HL-60 (cell line): ENCODE measurements around the gene TNPO3.
"Not testable (repeated sequence)": the region's sequence is repeated elsewhere in the genome, so short reads cannot be mapped to it uniquely, and the experiment has no call there.

Source experiments
- DNase-seq, 2 experiments: peaks; one replicate each; pipeline ENCODE4 v3.0.0-alpha.2; 2010 to 2020; ENCODE audit warnings: low read depth in 1 of 2, low spot score in 1 of 2
- H3K27ac ChIP-seq: fragments of 250-450 bp; sonication (Bioruptor Pico); replicated peaks from 2 replicates; pipeline ENCODE4 v1.5.1; 2020; ENCODE audit warnings: mild to moderate bottlenecking, moderate library complexity
- H3K27me3 ChIP-seq: fragments of 250-450 bp; sonication (Bioruptor Pico); 2 replicates; pipeline ENCODE4 v1.5.1; 2021; ENCODE audit warnings: mild to moderate bottlenecking, moderate library complexity; ENCODE audit not compliant: insufficient read depth, poor library complexity, severe bottlenecking
- H3K4me3 ChIP-seq: replicated peaks from 2 replicates; pipeline ENCODE4 v1.5.1; 2011; ENCODE audit warnings: mild to moderate bottlenecking, control low read depth, low read length; ENCODE audit not compliant: insufficient read depth
- GABPA ChIP-seq: IDR thresholded peaks from 2 replicates; pipeline ENCODE4 v1.6.1; 2012; ENCODE audit warnings: low read depth
- POLR2AphosphoS5 ChIP-seq: IDR thresholded peaks from 2 replicates; pipeline ENCODE4 v1.6.1; 2012; ENCODE audit warnings: low read depth
- SPI1 ChIP-seq: IDR thresholded peaks from 2 replicates; pipeline ENCODE4 v1.6.1; 2012; ENCODE audit warnings: low read depth, mild to moderate bottlenecking, borderline replicate concordance
- TF ChIP-seq, protein P1 (sequence below): IDR thresholded peaks from one replicate; pipeline ENCODE4 v1.5.1; 2011; ENCODE audit warnings: low read length, control low read depth, inconsistent platforms; ENCODE audit not compliant: insufficient read depth
- TF ChIP-seq, protein P2 (sequence below): IDR thresholded peaks from 2 replicates; pipeline ENCODE4 v1.6.1; 2012; ENCODE audit warnings: low read depth; ENCODE audit not compliant: insufficient replicate concordance

TNPO3 gene

DNA sequence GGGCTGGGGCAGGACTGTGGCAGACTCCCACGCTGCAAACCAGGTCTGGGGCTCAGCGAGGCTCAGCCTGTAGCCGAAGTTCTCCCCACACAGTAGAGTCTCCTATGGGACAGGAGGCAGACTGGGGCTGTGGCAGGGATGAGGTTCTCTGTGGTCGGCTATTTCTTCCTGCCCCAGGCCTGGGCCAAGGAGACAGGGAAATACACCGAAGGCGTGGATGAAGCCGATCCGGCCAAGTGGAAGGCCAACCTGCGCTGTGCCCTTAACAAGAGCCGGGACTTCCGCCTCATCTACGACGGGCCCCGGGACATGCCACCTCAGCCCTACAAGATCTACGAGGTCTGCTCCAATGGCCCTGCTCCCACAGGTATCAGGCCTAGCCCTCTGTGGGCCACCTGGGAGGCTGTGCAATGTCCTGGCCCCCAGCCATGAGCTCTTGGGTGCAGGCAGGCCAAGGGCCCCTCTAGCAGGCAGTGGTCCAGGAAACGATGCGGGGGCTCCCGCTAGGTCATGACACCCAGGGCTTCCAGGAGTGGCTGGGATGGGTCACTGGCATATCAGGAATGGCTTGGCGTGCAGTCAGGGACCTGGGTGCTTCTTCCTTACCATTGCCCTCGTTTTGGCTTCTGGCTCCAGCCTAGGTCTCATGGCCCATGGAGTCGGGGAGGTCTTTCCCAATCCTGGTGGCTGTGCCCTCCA, 109.1 kb downstream of the TNPO3 start:
- H3K27me3 ChIP-seq, result no peaks in the 10 kb centered on the region
- H3K27ac ChIP-seq, result no peak overlapping the region
- no peak overlapping the region for H3K4me3 ChIP-seq
- TF ChIP-seq, protein P1, sequence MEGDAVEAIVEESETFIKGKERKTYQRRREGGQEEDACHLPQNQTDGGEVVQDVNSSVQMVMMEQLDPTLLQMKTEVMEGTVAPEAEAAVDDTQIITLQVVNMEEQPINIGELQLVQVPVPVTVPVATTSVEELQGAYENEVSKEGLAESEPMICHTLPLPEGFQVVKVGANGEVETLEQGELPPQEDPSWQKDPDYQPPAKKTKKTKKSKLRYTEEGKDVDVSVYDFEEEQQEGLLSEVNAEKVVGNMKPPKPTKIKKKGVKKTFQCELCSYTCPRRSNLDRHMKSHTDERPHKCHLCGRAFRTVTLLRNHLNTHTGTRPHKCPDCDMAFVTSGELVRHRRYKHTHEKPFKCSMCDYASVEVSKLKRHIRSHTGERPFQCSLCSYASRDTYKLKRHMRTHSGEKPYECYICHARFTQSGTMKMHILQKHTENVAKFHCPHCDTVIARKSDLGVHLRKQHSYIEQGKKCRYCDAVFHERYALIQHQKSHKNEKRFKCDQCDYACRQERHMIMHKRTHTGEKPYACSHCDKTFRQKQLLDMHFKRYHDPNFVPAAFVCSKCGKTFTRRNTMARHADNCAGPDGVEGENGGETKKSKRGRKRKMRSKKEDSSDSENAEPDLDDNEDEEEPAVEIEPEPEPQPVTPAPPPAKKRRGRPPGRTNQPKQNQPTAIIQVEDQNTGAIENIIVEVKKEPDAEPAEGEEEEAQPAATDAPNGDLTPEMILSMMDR, result no peak
- TF ChIP-seq SPI1 (no peak), POLR2AphosphoS5 (no peak), GABPA (no peak)
- TF ChIP-seq, protein P2, sequence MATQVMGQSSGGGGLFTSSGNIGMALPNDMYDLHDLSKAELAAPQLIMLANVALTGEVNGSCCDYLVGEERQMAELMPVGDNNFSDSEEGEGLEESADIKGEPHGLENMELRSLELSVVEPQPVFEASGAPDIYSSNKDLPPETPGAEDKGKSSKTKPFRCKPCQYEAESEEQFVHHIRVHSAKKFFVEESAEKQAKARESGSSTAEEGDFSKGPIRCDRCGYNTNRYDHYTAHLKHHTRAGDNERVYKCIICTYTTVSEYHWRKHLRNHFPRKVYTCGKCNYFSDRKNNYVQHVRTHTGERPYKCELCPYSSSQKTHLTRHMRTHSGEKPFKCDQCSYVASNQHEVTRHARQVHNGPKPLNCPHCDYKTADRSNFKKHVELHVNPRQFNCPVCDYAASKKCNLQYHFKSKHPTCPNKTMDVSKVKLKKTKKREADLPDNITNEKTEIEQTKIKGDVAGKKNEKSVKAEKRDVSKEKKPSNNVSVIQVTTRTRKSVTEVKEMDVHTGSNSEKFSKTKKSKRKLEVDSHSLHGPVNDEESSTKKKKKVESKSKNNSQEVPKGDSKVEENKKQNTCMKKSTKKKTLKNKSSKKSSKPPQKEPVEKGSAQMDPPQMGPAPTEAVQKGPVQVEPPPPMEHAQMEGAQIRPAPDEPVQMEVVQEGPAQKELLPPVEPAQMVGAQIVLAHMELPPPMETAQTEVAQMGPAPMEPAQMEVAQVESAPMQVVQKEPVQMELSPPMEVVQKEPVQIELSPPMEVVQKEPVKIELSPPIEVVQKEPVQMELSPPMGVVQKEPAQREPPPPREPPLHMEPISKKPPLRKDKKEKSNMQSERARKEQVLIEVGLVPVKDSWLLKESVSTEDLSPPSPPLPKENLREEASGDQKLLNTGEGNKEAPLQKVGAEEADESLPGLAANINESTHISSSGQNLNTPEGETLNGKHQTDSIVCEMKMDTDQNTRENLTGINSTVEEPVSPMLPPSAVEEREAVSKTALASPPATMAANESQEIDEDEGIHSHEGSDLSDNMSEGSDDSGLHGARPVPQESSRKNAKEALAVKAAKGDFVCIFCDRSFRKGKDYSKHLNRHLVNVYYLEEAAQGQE, result no peak
- DNase-seq, result no peak

DNA sequence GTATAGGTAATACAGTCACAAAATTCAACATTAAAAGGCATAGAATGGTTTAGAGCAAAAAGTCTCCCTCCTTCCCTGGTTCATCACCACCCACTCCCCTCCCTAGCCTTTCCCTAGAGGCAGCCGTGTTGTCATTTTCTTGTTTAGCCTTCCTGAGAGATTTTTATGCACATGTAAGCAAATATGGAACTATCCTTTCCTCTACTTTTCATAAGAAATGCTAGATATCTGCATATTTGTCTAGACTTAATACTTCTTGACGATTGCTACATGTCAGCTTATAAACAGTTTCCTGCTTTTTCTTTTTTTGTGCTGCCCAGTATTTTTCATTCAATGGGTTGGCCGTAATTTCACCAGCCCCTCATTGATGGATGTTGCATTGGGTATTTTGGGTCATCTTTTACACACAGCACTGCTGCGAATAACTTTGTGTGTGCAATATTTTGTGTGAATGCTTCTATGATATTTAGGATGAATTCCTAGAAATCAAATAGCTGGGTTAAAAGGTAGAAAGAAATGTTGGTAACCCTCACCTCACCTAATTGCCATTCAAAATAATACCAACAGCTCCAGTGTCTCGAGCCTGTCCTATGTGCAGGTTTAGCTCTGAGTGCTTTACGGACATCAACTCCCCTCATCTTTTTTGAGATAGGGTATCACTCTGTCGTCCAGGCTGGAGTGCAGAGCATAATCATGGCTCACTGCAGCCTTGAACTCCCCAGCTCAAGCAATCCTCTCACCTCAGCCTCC, 110.2 kb downstream of the TNPO3 start:
- no peak overlapping the region for H3K4me3 ChIP-seq
- H3K27ac ChIP-seq, result no peak overlapping the region
- TF ChIP-seq SPI1, result no peak
- no peak for TF ChIP-seq GABPA
- TF ChIP-seq, protein P2, result no peak
- TF ChIP-seq POLR2AphosphoS5, result no peak
- TF ChIP-seq, protein P1, result no peak
- H3K27me3 ChIP-seq, result no peaks in the 10 kb centered on the region
- DNase-seq, result no peak

DNA sequence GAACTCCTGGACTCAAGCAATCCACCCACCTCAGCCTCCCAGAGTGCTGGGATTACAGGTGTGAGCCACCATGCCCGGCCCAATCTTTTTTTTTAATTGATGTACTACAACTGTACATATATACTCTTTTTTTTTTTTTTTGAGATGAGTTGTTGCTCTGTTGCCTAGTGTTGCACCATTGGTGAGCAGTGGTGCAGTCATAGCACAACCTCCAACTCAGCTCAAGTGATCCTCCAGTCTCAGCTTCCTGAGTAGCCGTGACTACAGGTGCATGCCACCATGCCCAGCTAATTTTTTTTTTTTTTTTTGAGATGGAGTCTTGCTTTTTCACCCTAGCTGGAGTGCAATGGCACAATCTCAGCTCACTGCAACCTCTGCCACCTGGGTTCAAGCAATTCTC, 111.7 kb downstream of the TNPO3 start:
- not testable (repeated sequence) for DNase-seq, H3K27ac ChIP-seq, H3K4me3 ChIP-seq, H3K27me3 ChIP-seq

DNA sequence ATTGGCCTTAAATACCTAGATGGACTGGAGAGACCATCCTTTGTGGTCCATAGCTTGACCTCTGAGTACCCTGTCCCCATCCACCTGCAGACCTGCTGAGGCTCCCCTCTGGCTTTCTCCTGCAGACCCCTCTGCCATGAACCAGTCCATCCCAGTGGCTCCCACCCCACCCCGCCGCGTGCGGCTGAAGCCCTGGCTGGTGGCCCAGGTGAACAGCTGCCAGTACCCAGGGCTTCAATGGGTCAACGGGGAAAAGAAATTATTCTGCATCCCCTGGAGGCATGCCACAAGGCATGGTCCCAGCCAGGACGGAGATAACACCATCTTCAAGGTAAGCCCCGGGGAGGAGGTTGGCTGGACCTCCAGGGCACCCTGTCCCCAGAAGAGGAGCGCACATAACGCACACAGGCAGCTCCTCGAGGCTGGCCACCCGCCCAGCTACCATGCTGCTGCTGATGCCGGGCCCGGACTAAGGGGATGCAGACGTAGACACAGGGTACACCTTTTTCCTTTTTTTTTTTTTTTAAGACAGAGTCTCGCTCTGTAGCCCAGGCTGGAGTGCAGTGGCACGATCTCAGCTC, 112.9 kb downstream of the TNPO3 start:
- DNase-seq, result no peak
- TF ChIP-seq GABPA (no peak), SPI1 (no peak), POLR2AphosphoS5 (no peak)
- TF ChIP-seq, protein P1, result no peak
- TF ChIP-seq, protein P2, result no peak
- no peak overlapping the region for H3K27ac ChIP-seq
- H3K27me3 ChIP-seq, result peaks cover 3% of the 10 kb centered on the region
- no peak overlapping the region for H3K4me3 ChIP-seq
